Stimulated activated CD4-positive, alpha-beta T cell treated with anti-CD3 and anti-CD28 coated beads, Interleukin-12 subunit alpha, Interleukin-12 subunit beta, amount 100 ng/mL, for 48 hours (primary cell): ENCODE results near the gene PRKCZ.

Experiments used
- DNase-seq, 3 donors: peaks; one replicate each; pipeline ENCODE4 v3.0.0-alpha.2; 2020; ENCODE audit warnings: low read depth in 2 of 3, low spot score in 1 of 3

The PRKCZ gene

GRCh38 chr1:2175681-2176454 is 125.7 kb downstream of the PRKCZ start:
- no peak for DNase-seq

GRCh38 chr1:2176615-2177014 is 126.4 kb downstream of the PRKCZ start:
- DNase-seq: no peak

- no peak for DNase-seq
Measured at GRCh38 chr1:2177541-2177940, 127.3 kb downstream of the PRKCZ start.

GRCh38 chr1:2177946-2178538 is 127.8 kb downstream of the PRKCZ start:
- DNase-seq: no peak

GRCh38 chr1:2178875-2179274 is 128.7 kb downstream of the PRKCZ start:
- DNase-seq: no peak

GRCh38 chr1:2179283-2180013 is 129.2 kb downstream of the PRKCZ start:
- no peak for DNase-seq

GRCh38 chr1:2180297-2181245 is 130.4 kb downstream of the PRKCZ start:
- no peak for DNase-seq

- no peak for DNase-seq
Measured at GRCh38 chr1:2181271-2181670, 131.1 kb downstream of the PRKCZ start.

GRCh38 chr1:2181752-2182151 is 131.5 kb downstream of the PRKCZ start:
- no peak for DNase-seq

GRCh38 chr1:2182376-2182775 is 132.2 kb downstream of the PRKCZ start:
- no peak for DNase-seq

- DNase-seq: no peak
Measured at GRCh38 chr1:2183937-2184334, 133.7 kb downstream of the PRKCZ start.

- DNase-seq: no peak
Measured at GRCh38 chr1:2184531-2184930, 134.3 kb downstream of the PRKCZ start.

GRCh38 chr1:2184934-2185333 is 134.7 kb downstream of the PRKCZ start:
- no peak for DNase-seq

GRCh38 chr1:2185880-2186855 is 136.0 kb downstream of the PRKCZ start:
- DNase-seq: no peak

- no peak for DNase-seq
Measured at GRCh38 chr1:2186901-2187300, 136.7 kb downstream of the PRKCZ start.

GRCh38 chr1:2187619-2188018 is 137.4 kb downstream of the PRKCZ start:
- DNase-seq: no peak

GRCh38 chr1:2188336-2188735 is 138.1 kb downstream of the PRKCZ start:
- DNase-seq: no peak

GRCh38 chr1:2189459-2190425 is 139.5 kb downstream of the PRKCZ start:
- DNase-seq: peak; percentile 81 to 87 (median 84)

- no peak for DNase-seq
Measured at GRCh38 chr1:2190491-2190976, 140.3 kb downstream of the PRKCZ start.
